Activated CD8-positive, alpha-beta T cell treated with anti-CD3 and anti-CD28 coated beads, Interleukin-2, amount 10 ng/mL, durations not matched to agents 7 days and 5 days (primary cell): ENCODE measurements around the gene FAM3A. TPM values are rescaled to one million over a fixed set of nuclear protein-coding genes. Genes with fewer than 3 reads are reported as not detected.

Experiments used
- total RNA-seq, 2 experiments: library from RNA; stranded (reverse); gene quantifications; one replicate each; pipeline ENCODE4 v1.2.3, GENCODE V29; 2021

FAM3A gene
- total RNA-seq, 2 experiments from 2014 or later = 28.5 to 31.6 TPM

Other genes starting within 250 kb of the FAM3A start
- not detected for gene TEX28, start 221.1 kb downstream of the FAM3A start, total RNA-seq
- 1 to 10 TPM; 1.3 to 1.5 TPM for gene TKTL1, start 220.4 kb downstream of the FAM3A start, total RNA-seq
- gene FLNA, start 141.6 kb downstream of the FAM3A start, total RNA-seq = 1,000 to 10,000 TPM; 1,371 to 1,454 TPM
- 10 to 100 TPM; 65.9 to 66.0 TPM for gene EMD, start 136.9 kb downstream of the FAM3A start, total RNA-seq
- 1,000 to 10,000 TPM; 2,758 to 2,862 TPM for gene RPL10, start 117.9 kb downstream of the FAM3A start, total RNA-seq
- gene DNASE1L1, start 107.0 kb downstream of the FAM3A start, total RNA-seq = 10 to 100 TPM; 22.5 to 26.5 TPM
- 10 to 100 TPM; 76.5 to 77.4 TPM for gene TAFAZZIN, start 104.7 kb downstream of the FAM3A start, total RNA-seq
- 10 to 100 TPM; 41.5 to 43.5 TPM for gene ATP6AP1, start 87.6 kb downstream of the FAM3A start, total RNA-seq
- 10 to 100 TPM; 92.7 to 95.5 TPM for gene GDI1, start 79.1 kb downstream of the FAM3A start, total RNA-seq
- gene FAM50A, start 72.1 kb downstream of the FAM3A start, total RNA-seq = 10 to 100 TPM; 62.7 to 63.5 TPM
- 10 to 100 TPM; 48.9 to 53.6 TPM for gene PLXNA3, start 58.0 kb downstream of the FAM3A start, total RNA-seq
- 10 to 100 TPM; 49.6 to 51.0 TPM for gene LAGE3, start 37.0 kb downstream of the FAM3A start, total RNA-seq
- 10 to 100 TPM; 52.1 to 54.0 TPM for gene UBL4A, start 29.6 kb downstream of the FAM3A start, total RNA-seq
- gene SLC10A3, start 25.6 kb downstream of the FAM3A start, total RNA-seq = 10 to 100 TPM; 29.1 to 30.8 TPM
- gene G6PD, start 30.6 kb upstream of the FAM3A start, total RNA-seq = 100 to 1,000 TPM; 133 to 135 TPM
- 10 to 100 TPM; 51.1 to 56.0 TPM for gene IKBKG, start 31.4 kb upstream of the FAM3A start, total RNA-seq
- gene CTAG1A, start 68.9 kb upstream of the FAM3A start, total RNA-seq = not detected
- not detected for gene CTAG1B, start 103.0 kb upstream of the FAM3A start, total RNA-seq
- not detected for gene CTAG2, start 137.3 kb upstream of the FAM3A start, total RNA-seq
- 10 to 100 TPM in 1 of 2 experiments, 1 to 10 TPM in 1; 9.9 to 10.3 TPM for gene GAB3, start 234.8 kb upstream of the FAM3A start, total RNA-seq
- gene DKC1, start 246.6 kb upstream of the FAM3A start, total RNA-seq = 10 to 100 TPM; 76.0 to 82.8 TPM